ENCODE results near the gene MARK2. TPM values are rescaled to one million over a fixed set of nuclear protein-coding genes. Genes with fewer than 3 reads are reported as not detected.

MARK2 gene
- total RNA-seq, 1 donor from 2014 or later: 59.8 TPM

DNA sequence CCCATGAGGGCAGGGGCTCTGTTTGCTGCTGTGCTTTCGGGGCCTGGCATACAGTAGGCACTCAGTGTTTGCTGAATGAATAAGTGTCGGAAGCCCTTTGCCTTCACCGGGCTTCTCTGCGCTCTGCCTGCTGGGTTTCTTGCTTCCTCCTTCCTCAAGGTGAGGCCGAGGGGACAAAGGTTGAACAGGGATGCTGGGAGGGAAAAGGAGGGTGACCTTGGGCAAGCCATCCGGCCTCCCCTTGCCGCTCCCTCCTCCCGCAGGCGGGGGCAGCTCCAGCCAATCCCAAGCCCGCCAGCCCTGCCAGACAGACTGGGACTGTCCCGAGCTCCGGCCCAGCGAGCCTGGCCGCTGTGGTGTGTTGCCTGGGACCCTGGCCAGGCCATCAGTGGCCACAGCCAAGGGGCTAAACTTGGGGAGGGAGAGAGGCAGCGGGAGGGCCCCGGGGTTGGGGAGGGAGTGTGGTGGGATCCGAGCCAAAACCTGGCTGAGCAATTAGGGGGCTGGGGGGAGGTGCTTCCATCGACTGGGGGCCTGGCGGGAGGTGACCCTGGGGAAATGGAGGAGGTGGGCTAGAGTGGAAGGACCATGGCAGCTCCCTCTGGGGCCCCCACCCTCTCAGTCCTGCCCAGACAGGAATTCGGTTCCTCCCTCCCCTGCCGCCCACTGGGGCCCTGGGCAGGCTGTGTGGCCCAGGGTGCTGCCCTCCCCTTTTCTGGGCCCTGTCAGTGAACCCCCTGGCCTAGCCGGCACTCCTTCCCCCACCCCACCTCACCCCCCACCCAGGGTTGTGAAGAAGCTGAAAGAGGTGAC, 81.4 kb downstream of the MARK2 start:
- intact Hi-C loops (cut with micrococcal nuclease): no loop called here

DNA sequence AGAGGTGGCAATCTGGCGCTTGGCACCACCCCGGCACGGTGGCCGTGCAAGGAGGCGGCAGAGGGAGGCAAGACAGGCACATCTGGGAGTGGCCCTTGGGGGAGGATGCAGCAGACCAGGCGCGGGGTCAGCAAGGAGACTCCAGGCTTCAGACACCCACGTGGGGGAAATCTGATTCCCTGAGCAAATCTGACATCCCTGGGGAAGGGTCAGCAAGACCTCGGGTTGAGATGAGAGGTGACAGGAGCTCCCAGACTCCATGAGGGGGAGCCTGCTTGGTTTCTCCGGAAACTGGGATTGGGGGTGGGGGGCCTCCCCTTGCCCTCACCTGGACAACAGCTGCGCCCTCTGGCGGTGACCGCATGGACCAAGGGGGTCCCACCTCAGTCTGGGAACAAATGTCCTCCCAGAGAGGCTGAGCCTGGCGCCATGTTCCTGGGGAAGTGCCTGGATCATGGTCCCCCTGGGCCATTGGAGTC, 82.1 kb downstream of the MARK2 start:
- intact Hi-C loops (cut with micrococcal nuclease): no loop called here

DNA sequence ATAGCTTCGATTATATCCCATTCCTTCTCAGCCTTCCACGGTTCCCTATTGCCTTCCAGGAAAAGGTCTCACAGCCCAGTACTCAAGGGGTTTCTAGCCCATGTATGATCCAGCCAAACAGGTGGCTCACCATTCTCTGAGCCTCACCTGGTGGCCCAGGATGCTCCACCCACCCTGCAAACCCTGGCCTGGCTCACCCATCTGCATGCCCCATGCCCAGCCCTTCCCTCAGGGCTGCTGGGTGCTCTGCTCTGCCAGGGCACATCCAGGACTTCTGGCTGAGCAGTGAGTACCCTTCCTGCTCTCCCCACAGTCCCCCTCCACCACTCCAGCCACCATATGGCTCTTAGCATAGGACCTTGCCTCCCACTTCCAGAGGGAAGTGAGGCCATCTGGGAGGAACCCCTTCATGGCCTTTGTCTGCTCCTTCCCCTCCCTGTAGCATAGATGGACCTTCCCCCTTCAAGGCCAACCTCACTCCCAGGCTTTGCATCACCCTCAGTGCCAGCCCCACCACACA, 83.8 kb downstream of the MARK2 start:
- intact Hi-C loops (cut with micrococcal nuclease): no loop called here

DNA sequence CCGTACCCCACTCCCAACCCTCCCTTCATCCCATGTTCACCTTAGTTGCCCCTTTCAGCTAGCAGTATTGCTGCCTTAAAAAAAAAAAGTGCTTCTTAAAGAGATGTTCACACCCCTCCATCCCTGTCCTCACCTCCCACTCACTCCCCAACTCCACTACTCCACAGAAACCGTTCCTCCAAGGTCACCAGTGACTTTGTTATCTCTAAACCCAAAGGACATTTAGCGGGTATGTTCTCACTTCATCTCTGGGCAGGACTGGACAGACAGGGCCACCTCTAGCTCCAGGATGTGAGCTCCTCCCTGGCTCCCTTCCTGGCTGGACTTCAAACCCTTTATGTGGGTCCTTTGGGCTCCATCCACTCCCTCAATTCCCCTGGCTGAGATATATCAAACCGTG, 84.4 kb downstream of the MARK2 start:
- intact Hi-C loops (cut with micrococcal nuclease): no loop called here

DNA sequence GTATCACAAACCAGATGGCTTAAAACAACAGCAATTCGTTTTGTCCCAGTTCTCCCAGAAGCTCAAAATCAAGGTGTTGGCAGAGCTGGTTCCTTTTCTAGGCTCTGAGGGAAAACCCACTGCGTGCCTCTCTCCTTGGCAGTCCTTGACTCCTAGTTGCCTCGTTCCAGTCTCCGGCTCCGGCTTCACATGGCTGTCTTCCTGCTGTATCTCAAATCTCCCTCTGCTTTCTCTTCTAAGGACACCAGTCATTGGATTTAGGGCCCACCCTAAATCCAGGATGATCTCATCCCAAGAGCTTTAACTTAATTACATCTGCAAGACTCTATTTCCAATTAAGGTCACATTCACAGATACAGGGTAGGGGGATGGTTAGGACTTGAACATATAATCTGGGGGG, 90.7 kb downstream of the MARK2 start:
- intact Hi-C loops (cut with micrococcal nuclease): no loop called here

DNA sequence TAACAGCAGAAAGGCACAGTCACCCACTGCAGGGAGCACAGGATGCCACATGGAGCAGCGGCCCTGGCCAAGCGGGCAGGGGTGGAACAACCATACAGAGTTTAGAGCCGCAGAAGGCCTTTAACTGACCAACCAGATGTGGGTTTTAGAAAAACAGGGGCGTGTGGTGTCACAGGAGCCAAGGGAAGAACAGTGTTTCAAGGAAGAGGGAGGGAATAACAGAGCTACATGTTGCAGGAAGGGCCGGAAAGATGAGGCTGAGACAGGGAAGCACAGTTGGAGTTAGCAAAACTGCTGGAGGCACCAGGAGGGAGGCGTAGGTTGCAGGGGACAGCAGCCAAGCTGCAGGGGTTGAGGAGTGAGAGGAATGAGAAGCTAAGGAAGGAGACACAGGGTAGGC, 92.1 kb downstream of the MARK2 start:
- intact Hi-C loops (cut with micrococcal nuclease): no loop called here

DNA sequence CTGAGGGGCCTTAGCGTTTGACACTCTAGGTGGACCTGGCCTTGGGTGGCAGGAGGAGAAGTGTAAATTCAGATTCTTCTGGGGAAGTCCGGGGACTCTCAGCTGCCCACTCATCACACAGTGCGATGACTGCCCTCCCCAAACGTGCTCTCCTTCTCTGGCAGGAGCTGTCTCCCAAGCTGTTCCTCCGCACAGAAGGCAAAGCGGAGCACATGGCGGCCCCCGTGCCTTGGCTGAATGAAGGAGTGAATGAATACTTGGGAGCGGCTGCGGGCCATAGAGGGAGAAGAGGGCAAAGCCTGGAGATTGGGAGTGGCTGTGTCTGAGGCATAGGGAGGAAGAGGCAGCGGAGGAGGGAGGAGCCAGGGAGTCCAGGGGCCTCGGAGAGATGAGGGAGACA, 93.0 kb downstream of the MARK2 start:
- intact Hi-C loops (cut with micrococcal nuclease): no loop called here

DNA sequence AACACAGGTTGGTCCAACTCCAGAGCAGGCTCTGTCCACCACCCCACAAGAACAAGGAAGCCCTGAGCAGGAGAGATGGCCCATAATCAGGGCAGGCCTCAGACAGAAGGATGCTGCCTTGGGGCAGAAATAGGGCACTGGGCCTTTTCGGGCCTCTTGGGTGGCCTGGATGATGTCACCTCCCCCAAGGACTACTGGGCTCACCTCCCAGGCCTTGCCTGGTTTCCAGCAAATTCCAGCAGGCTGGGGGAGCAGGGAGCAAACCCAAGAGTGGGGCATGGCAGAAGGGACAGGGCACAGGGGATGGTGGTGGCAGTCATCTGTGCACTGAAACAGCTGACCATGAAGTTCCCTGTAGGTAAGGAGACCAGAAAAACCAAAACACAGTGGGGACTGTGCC, 94.5 kb downstream of the MARK2 start:
- intact Hi-C loops (cut with micrococcal nuclease): no loop called here

DNA sequence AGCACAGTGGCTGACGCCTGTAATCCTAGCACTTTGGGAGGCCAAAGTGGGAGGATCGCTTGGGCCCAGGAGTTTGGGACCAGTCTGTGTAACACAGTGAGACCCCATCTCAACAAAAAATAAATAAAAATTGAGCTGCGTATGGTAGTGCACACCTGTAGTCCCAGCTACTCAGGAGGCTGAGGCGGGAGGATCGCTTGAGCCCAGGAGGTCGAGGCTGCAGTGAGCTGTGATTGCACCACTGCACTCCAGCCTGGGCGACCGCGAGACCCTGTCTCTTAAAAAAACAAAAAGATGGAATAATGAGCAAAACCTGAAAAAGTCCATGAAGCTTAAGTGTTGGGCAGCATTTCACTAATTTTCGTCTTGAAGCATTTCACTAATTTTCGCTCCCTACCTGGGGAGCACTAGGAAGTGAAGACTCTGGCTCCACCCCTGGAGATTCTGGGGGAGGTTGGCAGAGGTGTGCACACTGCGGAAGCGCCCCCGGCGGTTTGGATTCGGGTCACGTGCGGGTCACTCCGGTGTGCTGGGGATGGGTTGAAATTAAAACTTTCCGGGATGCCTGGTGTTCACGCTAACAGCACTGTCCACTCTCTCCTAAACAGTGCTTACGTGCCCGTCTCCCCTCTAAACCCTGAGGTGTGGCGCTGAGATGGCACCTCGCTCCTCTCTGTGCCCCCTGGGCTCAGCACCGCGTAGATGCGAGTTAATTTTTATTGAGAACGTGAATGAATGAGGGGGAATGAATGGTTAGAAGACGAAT, 99.0 kb downstream of the MARK2 start:
- intact Hi-C loops (cut with micrococcal nuclease): loop anchor here (1.0 to 2.0 kb wide), 4 partner anchors 21 to 100 kb away; partner anchors contain the start of genes COX8A, OTUB1 and RCOR2

DNA sequence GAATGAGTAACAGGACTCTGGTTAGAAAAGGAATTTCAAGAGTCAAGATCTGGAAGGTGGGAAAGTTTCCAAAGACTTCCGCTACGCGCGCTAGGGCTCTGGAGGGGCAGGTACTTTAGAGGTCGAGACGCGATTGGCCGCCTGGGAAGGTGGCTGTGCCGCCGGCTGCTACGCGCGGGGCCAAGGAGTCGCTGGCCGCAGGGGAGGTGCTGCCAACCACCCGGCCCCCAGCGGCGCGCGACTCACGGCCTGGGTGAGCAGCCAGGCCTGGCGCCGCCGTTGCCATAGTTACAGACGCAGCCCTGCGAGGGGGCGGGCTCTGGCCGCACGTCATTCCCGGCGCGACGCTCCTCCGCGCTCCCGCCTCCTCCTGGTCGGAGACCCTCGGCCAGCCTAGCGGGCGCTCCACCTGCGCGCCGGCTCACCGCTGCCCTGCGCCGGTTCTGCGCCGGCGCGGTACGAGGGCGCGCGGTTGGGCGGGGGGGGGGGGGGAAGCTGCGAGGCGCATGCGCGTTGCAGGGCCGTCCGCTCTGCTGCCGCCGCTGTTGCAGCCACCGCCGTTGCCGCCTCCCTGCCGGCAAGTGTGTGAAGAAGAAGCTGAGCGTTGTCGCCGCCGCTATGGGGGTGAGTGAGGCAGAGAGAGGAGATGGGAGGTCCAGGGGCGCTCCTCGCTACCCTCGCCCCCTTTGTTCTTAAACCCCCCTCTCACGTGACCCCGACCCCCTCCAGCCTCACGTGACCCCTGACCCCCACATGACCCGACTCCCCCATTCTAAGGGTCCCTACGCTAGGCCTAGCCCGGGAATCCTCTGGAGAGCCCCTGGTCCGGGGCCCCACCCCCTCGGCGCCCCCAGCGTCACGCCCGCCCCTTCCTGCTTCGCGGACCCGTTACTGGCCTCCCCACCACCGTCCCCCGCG, 99.8 kb downstream of the MARK2 start, which contains the start of gene NAA40:
Gene NAA40, plus strand, starts transcription at position 524 of the 918 bp plus-strand sequence. Its CDS starts 95 bp downstream, at position 619.
- intact Hi-C loops (cut with micrococcal nuclease): loop anchor here (1.0 to 2.0 kb wide), 4 partner anchors 22 to 100 kb away; partner anchors contain the start of genes COX8A, OTUB1 and RCOR2

DNA sequence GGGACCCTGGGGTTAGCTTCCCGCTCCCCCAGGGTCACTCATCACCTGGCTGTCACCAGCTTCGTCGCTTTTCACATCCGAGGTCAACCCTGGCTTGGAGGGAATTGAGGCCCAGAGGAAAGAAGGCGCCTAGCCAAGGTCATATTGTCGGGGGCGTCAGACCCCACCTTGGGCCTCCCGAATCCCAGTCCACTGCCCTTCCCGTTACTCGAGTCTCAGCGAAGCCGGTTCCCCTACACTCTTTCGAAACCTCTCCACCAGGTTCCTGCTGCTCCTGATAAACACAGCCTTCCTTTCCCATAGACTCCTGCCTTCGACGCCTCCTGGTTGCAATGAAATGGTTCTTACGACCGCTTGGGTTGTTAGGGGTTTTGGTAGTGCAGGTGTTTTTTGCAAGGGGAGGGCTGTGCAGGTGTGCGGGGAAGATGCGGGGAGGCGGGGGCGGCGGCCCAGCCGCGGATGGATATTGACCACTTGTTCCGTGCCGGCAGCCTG, 100.5 kb downstream of the MARK2 start:
- intact Hi-C loops (cut with micrococcal nuclease): loop anchor here (2.0 kb wide), 1 partner anchor 23 kb away; the partner anchor contains the start of gene RCOR2

DNA sequence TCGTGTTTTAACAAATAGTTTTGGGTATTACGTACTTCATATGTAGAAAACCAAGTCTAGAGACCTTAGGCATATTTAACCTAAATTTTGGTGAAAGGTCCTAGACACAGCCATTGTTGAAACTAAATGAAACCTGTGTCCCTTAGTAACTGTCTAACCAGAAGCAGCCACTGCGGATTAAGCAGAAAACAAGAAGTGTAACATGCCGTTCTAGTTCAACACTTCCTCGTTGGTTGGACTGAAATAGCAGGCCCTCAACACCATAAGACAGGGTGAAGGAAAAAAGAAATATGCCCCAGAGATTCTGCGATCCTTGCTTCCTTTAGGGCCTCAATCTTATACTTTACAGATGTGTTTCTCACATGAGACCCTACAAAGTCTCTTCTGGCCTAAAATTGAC, 101.9 kb downstream of the MARK2 start:
- intact Hi-C loops (cut with micrococcal nuclease): no loop called here

DNA sequence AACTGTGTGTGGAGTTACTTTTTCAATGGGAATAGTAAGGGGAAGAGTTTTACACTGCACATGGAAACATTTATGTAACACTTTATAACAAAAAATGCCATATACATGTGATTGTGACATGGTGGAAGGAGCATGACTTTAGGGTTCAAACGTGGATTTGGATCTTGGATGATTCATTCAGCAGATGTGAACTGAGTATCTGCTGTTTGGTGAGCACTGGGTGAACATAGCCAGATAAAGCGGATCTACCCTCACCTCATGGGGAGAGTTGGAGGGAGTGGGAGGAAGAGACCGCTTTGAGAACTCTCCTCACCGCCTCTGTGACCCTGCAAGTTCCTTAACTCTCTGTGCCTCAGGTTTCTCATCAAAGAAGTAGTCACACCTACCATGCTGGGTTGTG, 103.0 kb downstream of the MARK2 start:
- intact Hi-C loops (cut with micrococcal nuclease): no loop called here

DNA sequence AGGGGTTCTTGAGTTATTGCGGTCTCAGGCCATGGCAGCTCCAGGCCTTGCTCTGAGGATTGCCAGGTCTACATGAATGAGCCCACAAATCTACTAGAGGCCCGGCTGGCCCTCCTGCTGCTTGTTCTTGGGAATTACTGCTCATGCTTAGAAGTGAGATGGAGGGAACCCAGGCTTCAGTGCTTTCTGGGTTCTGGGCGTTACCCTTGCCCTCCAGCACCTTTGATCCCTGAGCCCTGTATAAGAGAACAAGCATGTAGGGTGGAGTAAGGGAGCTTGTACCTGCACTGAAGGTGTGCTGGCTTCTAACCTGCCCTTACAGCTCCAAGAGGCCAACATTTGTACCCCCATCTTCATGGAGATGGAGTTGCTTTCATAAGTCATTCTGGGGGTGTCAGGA, 103.9 kb downstream of the MARK2 start:
- intact Hi-C loops (cut with micrococcal nuclease): no loop called here

DNA sequence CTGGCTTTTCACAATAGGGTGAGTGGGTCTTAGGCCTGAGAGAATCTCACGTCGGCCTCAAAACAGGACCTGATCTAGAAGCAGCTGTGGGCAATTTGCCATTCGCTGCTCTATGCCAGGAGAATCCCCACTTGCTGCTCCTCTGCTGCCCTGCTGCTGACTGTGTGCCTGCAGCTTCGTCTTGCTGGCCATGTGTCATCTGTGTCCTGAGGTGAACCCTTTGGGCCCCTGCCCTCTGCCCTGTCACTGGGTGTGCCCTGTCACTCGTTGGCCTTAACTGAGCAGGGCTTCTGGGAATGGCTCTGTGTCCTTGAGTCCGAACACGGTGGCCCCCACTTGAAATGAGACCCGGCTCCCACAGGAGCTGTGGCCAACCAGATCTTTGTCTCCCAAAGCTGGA, 106.1 kb downstream of the MARK2 start:
- intact Hi-C loops (cut with micrococcal nuclease): loop anchor here (1.0 to 5.0 kb wide), 2 partner anchors 108 to 178 kb away; partner anchors contain the start of gene ZFTA

DNA sequence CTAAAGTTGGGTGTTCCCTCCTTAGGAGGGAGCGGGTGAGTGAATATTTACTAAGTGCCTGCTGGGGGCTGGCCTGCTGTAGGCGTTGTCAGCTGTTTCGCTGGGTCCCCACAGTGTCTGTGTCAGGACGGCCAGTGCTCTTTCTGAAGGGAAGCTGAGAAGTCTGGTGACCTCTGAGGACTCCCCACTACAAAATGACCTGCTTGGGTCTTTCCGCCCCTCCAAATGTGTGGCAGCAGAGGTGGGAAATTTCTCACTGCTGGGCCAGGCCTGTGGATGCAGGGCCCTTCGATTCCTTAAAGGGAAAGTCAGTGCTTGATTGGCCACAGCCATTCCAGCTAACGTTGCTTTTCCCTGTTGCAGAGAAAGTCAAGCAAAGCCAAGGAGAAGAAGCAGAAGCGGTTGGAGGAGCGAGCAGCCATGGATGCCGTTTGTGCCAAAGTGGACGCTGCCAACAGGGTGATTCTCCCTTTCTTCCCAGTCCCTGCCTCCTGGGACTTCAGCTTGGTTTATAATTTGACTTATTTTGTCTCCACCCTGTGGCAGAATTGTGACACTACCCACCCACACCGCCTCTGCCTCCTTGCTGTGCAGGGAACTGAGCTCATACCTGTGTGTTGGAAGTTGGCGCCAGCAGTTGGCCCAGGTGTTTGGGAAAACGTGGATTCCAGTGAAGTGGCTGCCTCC, 106.7 kb downstream of the MARK2 start:
- intact Hi-C loops (cut with micrococcal nuclease): loop anchor here (1.0 to 5.0 kb wide), 2 partner anchors 108 to 178 kb away; partner anchors contain the start of gene ZFTA

DNA sequence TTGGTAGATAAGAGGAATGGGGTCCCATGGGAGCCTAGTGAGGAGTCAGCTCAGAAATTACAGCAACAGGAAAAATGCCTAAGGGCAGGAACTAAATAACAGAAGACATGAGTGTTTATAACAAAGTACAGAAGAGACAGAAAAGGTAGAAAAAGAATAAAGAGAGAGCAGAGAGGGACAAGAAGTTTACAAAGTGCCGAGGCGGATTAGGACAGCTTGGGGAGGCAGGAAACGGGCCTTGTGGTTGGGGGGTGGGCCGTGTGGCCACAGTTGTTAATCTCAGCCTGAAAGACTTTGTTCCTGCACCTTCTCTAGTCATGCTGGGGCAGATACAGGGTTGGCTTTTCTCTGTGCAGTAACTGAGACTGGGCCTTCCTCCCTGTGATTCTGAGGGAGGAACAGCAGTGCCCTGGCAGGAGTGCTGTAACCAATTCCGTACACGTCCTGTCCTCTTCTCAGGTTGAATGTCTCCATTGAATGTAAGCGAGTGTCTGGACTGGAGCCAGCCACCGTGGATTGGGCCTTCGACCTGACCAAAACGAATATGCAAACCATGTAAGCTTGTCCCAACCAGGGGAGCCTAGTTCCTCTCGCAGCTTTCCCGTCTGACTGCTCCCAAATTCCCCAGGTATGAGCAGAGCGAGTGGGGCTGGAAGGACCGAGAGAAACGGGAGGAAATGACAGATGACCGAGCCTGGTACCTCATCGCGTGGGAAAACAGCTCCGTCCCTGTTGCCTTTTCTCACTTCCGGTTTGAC, 113.0 kb downstream of the MARK2 start:
- intact Hi-C loops (cut with micrococcal nuclease): no loop called here

DNA sequence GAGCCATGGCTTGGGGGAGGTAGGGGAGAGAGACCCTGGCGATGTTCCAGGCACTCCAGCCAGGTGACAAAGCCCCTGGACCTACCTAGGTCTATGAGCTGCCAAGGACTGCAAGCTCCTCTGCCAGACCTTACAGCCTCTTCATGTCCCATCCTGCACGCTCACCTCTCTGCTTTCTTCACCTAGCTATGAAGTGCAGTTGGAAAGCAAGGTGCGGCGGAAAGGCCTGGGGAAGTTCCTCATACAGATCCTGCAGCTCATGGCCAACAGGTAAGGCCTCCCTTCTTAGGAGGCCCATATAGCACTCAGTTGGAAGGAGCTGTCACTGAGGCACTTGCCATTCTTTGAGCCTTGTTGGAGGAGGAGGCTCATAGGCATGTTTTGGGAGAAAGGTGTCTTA, 113.7 kb downstream of the MARK2 start:
- intact Hi-C loops (cut with micrococcal nuclease): no loop called here

DNA sequence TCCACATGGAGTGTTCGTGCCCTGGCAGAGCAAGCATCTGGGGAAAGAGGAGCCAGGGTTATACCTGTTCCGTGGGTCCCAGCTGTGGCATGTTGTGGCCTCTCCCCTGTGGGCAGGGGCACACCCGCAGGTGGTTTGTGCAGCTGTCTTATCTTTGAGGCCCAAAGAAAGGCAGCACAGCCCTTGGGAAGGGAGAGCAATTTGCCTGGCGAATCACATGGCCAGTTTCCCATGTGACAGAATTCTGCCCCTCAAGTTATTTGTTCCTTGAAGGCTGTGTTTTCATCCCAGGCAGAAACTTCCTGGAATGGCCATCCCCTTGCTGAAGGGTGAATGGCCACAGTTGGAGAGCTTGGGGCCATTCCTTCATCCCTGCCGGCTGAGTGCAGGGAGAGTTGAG, 119.1 kb downstream of the MARK2 start:
- intact Hi-C loops (cut with micrococcal nuclease): no loop called here
